Measurements from ENCODE around the gene CLHC1. TPM values are rescaled to one million over a fixed set of nuclear protein-coding genes. Genes with fewer than 3 reads are reported as not detected.

The CLHC1 gene
- total RNA-seq, 1 experiment from 2014 or later, result 9.2 TPM

GRCh38 chr2:55140316-55141219 lies 91.5 kb downstream of the CLHC1 start:
- no CpG with 5 or more reads among the region's 8 CpGs for WGBS (ENCODE audit: extremely low coverage, insufficient read length, low lambda C conversion rate)
- H3K4me1 ChIP-seq (ENCODE audit: insufficient read depth, low read length), result peaks cover 5% of the 10 kb centered on the region; the same call in 1 of the 2 replicates
- H3K4ac ChIP-seq (ENCODE audit: low read depth, low read length), result no peak overlapping the region
- H4K8ac ChIP-seq (replicated peaks; ENCODE audit: insufficient read length, low read depth, low read length), result peak overlapping the region; percentile 52
- no peaks in the 10 kb centered on the region for H4K20me1 ChIP-seq (ENCODE audit: control insufficient read depth, insufficient read depth, insufficient read length)
- H2BK15ac ChIP-seq (ENCODE audit: low read depth, low read length), result no peak overlapping the region
- peak overlapping the region; percentile 31; the same call in 1 of the 2 replicates for H3K14ac ChIP-seq (ENCODE audit: insufficient read depth, low read length)
- no peak overlapping the region for H3T11ph ChIP-seq (ENCODE audit: low read length)
- H2BK5ac ChIP-seq (ENCODE audit: insufficient read length, low read length), result no peak overlapping the region
- no peak overlapping the region for H3K27ac ChIP-seq (ENCODE audit: insufficient read length, low read depth, low read length)
- no peaks in the 10 kb centered on the region for H3K27me3 ChIP-seq (ENCODE audit: insufficient read depth, low read length)
- no peak overlapping the region for H3K4me2 ChIP-seq (ENCODE audit: insufficient read depth, insufficient read length, low read length)
- H4K5ac ChIP-seq (ENCODE audit: insufficient read length, low read depth, low read length), result no peak overlapping the region
- Mint-ChIP-seq H3K4me1 (peaks cover 41 to 52% of the 10 kb centered on the region in 2 experiments), H3K36me3 (ENCODE audit: insufficient read depth in 1 of 3, low read depth in 3 of 3) (no peaks in the 10 kb centered on the region), H3K4me3 (no peak overlapping the region), H3K27me3 (ENCODE audit: low read depth) (no peaks in the 10 kb centered on the region; the same call in none of the 2 replicates), H3K27ac (no peak overlapping the region), H3K9me3 (no peaks in the 10 kb centered on the region; a peak in 1 of 5 replicates)
- H2BK20ac ChIP-seq (ENCODE audit: low read depth, low read length, poor library complexity, severe bottlenecking), result no peak overlapping the region
- peak overlapping the region; percentile 31 for H3K18ac ChIP-seq (ENCODE audit: insufficient read length, low read depth, low read length)
- H2AK5ac ChIP-seq (ENCODE audit: insufficient read length, low read length), result no peak overlapping the region
- no peak overlapping the region for H2AFZ ChIP-seq (ENCODE audit: low read length)
- no peaks in the 10 kb centered on the region for H3K79me2 ChIP-seq (ENCODE audit: insufficient read depth, low read length)
- H2BK12ac ChIP-seq (ENCODE audit: insufficient read length, low read depth, low read length), result peak overlapping the region; percentile 52
- no peak for DNase-seq
- H3K9me3 ChIP-seq (ENCODE audit: control insufficient read depth, low read depth, low read length), result no peaks in the 10 kb centered on the region
- no peak overlapping the region for H3K56ac ChIP-seq (ENCODE audit: insufficient read length, low read depth, low read length)
- no peak for TF ChIP-seq CTCF (conservative IDR thresholded peaks at IDR 0.05)
- H2BK120ac ChIP-seq (ENCODE audit: low read depth, low read length, poor library complexity, severe bottlenecking), result no peak overlapping the region
- H4K91ac ChIP-seq (ENCODE audit: insufficient read length, low read depth, low read length), result no peak overlapping the region
- H3K79me1 ChIP-seq (ENCODE audit: insufficient read depth, low read depth, low read length, poor library complexity, severe bottlenecking), result no peaks in the 10 kb centered on the region
- H3K23me2 ChIP-seq (ENCODE audit: insufficient read length, low read depth, low read length, poor library complexity, severe bottlenecking), result no peaks in the 10 kb centered on the region
- no peak overlapping the region for H3K23ac ChIP-seq (ENCODE audit: insufficient read length, low read depth, low read length)
- no peak overlapping the region for H3K9ac ChIP-seq (ENCODE audit: extremely low read depth, insufficient read length, low read length)

All from H9 (cell line).